Measurements from ENCODE around the gene RP2. TPM values are rescaled to one million over a fixed set of nuclear protein-coding genes. Genes with fewer than 3 reads are reported as not detected.

Gene RP2
- total RNA-seq, 4 donors from 2014 or later: 5.1 to 8.3 (median 6.3) TPM

DNA sequence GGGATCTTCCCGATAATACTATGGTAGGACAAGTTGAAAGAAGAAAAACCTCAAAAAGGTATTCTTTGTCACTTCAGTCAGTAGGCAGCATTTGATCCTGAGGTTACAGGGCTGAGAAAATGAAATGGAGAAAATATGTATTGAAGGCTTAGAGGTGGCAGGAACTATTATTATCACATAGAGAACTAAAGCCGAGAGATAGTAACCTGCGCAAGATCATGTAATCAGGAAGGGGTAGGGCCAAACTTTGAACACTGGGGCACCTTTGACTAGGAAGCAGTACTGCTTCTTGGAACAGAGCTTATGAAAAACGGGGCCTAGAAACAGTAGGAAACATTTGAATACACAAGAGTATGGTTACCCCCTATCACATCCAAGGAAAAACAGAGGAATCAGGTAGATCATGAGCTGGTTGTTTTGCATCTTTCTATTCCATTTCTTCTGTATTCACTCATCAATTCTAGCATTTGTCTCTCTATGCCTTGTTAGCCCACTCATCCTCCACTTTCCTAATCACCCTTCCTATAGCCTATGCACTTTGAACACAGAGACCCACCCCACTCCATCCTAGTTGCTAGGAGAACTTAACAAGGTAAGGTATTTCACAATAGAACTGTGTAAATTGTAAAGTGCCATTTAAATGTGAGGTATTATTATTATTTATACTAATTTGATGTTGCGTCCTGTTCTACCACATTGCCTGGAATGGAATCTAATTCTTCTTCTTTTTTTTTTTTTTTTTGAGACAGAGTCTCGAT is 43.3 kb upstream of the RP2 start:
- Histone ChIP-seq H3K27me3 (no peaks in the 10 kb centered on the region), H3K4me1 (peaks cover 8% of the 10 kb centered on the region), H3K9me3 (no peaks in the 10 kb centered on the region), H3K27ac (peak overlapping the region; percentile 41), H3K36me3 (no peaks in the 10 kb centered on the region), H3K4me3 (no peak overlapping the region)
- DNase-seq (ENCODE audit: low spot score in 2 of 2): no peak
- no peak for TF ChIP-seq POLR2A (IDR thresholded peaks at IDR 0.05)
- no peak for TF ChIP-seq EP300 (IDR thresholded peaks at IDR 0.05)
- 72% methylated on average over 6 of the region's 6 CpGs for WGBS

GRCh38 chrX:46796574-46797191 is 40.2 kb upstream of the RP2 start:
- 48% methylated on average over 8 of the region's 8 CpGs for WGBS
- DNase-seq (ENCODE audit: low spot score in 2 of 2): peak; percentile 78 to 79
- Histone ChIP-seq H3K27ac (no peak overlapping the region), H3K9me3 (no peaks in the 10 kb centered on the region), H3K4me1 (peaks cover 6% of the 10 kb centered on the region), H3K27me3 (no peaks in the 10 kb centered on the region), H3K4me3 (no peak overlapping the region), H3K36me3 (no peaks in the 10 kb centered on the region)
- TF ChIP-seq CTCF (IDR thresholded peaks at IDR 0.05) (peak; percentile 60 to 62), POLR2AphosphoS5 (IDR thresholded peaks at IDR 0.05) (no peak)

DNA sequence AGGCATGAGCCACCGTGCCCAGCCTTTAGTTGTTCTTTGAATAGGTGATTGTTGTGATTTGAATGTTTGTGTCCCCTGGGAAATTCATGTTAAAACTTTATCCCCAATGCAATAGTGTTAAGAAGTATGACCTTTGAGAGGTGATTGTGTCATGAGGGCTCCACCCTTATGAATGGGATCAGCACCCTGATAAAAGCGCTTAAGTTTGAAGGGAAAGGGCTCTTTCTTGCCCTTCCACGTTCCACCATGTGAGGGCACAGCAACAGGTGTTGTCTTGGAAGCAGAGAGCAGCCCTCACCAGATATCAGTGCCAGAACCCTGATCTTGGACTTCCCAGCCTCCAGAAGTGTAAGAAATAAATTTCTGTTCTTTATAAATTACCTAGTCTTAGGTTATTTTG is 33.7 kb upstream of the RP2 start:
- Histone ChIP-seq H3K27me3 (no peaks in the 10 kb centered on the region), H3K36me3 (no peaks in the 10 kb centered on the region), H3K9me3 (no peaks in the 10 kb centered on the region), H3K4me3 (no peak overlapping the region), H3K27ac (no peak overlapping the region), H3K4me1 (no peaks in the 10 kb centered on the region)
- WGBS: 52% methylated on average over 3 of the region's 3 CpGs
- TF ChIP-seq CTCF (IDR thresholded peaks at IDR 0.05): no peak
- TF ChIP-seq EP300 (IDR thresholded peaks at IDR 0.05): no peak
- no peak for TF ChIP-seq POLR2A (IDR thresholded peaks at IDR 0.05)
- TF ChIP-seq POLR2AphosphoS5 (IDR thresholded peaks at IDR 0.05): no peak
- DNase-seq (ENCODE audit: low spot score in 2 of 2): no peak

DNA sequence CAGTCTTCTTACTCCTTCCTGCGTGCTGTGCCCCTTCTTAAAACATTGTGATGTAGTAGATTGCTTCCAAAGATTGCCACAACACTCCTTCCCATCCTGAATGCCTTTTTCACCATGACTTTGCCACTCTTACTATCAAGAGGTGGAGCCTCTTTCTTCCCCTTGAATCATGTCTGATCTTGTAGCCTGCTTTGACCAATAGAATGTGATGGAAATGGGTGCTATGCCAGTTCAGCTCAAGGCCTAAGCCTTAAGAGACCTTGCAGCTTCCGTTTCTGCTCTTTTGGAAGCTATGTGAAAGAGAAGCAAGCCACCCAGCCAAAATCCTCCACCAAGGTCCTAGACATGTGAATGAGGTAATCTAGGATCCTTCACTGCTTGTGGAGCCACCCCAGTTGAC is 31.6 kb upstream of the RP2 start:
- H3K27me3 ChIP-seq: no peaks in the 10 kb centered on the region

GRCh38 chrX:46811121-46811520 is 25.7 kb upstream of the RP2 start:
- Histone ChIP-seq H3K27ac (no peak overlapping the region), H3K4me3 (no peak overlapping the region), H3K4me1 (no peaks in the 10 kb centered on the region), H3K36me3 (no peaks in the 10 kb centered on the region), H3K27me3 (no peaks in the 10 kb centered on the region), H3K9me3 (no peaks in the 10 kb centered on the region)
- 48% methylated on average over 1 of the region's 1 CpG for WGBS
- no peak for TF ChIP-seq CTCF (IDR thresholded peaks at IDR 0.05)
- no peak for TF ChIP-seq POLR2AphosphoS5 (IDR thresholded peaks at IDR 0.05)
- TF ChIP-seq EP300 (IDR thresholded peaks at IDR 0.05): no peak
- no peak for TF ChIP-seq POLR2A (IDR thresholded peaks at IDR 0.05)
- no peak for DNase-seq (ENCODE audit: low spot score in 2 of 2)

More for the DNA sequence above, 31.6 kb upstream of the RP2 start:
- Histone ChIP-seq H3K4me1 (no peaks in the 10 kb centered on the region), H3K27ac (no peak overlapping the region), H3K4me3 (no peak overlapping the region), H3K36me3 (no peaks in the 10 kb centered on the region), H3K9me3 (no peaks in the 10 kb centered on the region)
- TF ChIP-seq CTCF (IDR thresholded peaks at IDR 0.05): no peak
- TF ChIP-seq EP300 (IDR thresholded peaks at IDR 0.05): no peak
- no peak for TF ChIP-seq POLR2AphosphoS5 (IDR thresholded peaks at IDR 0.05)
- no peak for TF ChIP-seq POLR2A (IDR thresholded peaks at IDR 0.05)
- DNase-seq (ENCODE audit: low spot score in 2 of 2): no peak
- WGBS: 54% methylated on average over 2 of the region's 2 CpGs
